RWPE1 (cell line): ENCODE data around the gene KRTAP10-8.
"Not testable (repeated sequence)": the region's sequence is repeated elsewhere in the genome, so short reads cannot be mapped to it uniquely, and the experiment has no call there.

Experiments
- CTCF ChIA-PET: fragments of 350-600 bp; sonication (Branson Sonifier 250); formaldehyde crosslinking; extraction: SDS; loops from one replicate; lab custom pipeline; 2021; lab: Yijun Ruan, JAX
- POLR2A ChIA-PET: fragments of 400-600 bp; formaldehyde crosslinking; extraction: SDS; loops from one replicate; lab custom pipeline; 2020; ENCODE audit warnings: antibody characterized with exemption; ENCODE audit not compliant: low non-redundant PET; lab: Yijun Ruan, JAX
- DNase-seq: peaks from one replicate; pipeline ENCODE4 v3.0.0; 2012; ENCODE audit warnings: low spot score
- H3K27ac ChIP-seq: fragments of 450-650 bp; 2 replicates; pipeline ENCODE4 v1.5.1; 2017
- TF ChIP-seq, protein P1 (sequence below): fragments of 450-650 bp; conservative IDR thresholded peaks from 2 replicates; pipeline ENCODE4 v1.5.1; 2017; ENCODE audit warnings: low read depth, mild to moderate bottlenecking

Gene KRTAP10-8

DNA sequence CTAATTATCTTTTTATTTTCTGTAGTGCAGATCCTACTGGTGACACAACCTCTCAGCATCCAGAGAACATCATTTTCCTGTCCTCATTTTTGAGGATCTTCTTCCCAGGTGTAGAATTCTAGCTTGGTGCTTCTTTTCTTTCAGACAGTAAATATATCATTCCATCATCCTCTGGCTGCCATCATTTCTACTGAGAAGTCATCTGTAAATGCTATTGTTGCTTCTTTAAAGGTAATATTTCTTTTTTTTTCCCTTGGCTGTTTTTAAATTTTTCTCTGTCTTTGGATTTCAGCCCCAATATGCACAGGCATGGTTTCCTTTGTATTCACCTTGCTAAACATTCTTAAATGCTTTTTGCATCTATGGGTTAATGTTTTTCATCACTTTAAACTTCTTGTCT lies 11.7 kb downstream of the KRTAP10-8 start:
- no peak overlapping the region for H3K27ac ChIP-seq
- ChIA-PET CTCF (no interaction called here), POLR2A (no interaction called here)
- no peak for DNase-seq
- TF ChIP-seq, protein P1, sequence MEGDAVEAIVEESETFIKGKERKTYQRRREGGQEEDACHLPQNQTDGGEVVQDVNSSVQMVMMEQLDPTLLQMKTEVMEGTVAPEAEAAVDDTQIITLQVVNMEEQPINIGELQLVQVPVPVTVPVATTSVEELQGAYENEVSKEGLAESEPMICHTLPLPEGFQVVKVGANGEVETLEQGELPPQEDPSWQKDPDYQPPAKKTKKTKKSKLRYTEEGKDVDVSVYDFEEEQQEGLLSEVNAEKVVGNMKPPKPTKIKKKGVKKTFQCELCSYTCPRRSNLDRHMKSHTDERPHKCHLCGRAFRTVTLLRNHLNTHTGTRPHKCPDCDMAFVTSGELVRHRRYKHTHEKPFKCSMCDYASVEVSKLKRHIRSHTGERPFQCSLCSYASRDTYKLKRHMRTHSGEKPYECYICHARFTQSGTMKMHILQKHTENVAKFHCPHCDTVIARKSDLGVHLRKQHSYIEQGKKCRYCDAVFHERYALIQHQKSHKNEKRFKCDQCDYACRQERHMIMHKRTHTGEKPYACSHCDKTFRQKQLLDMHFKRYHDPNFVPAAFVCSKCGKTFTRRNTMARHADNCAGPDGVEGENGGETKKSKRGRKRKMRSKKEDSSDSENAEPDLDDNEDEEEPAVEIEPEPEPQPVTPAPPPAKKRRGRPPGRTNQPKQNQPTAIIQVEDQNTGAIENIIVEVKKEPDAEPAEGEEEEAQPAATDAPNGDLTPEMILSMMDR, result no peak

DNA sequence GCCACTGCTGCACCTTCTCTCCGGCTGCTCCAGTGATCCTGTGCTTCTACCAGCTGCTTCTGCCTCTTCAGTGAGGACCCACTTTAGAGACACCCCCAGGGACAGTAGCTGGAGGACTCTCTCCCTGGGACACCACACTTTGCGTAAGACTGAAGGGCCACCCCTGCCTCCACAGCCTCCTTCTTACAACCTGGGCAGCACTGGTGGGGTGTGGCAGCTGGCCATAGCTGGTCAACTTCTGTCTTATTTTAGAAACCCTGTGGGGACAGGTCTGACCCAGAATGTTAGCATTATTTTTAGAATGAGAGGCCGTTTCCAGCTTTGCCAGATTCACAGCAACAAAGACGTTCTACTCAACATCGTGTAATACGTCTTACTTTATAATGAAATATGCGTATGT lies 13.9 kb downstream of the KRTAP10-8 start:
- TF ChIP-seq, protein P1, result no peak
- no peak overlapping the region for H3K27ac ChIP-seq
- ChIA-PET POLR2A (no interaction called here), CTCF (no interaction called here)
- DNase-seq, result no peak

DNA sequence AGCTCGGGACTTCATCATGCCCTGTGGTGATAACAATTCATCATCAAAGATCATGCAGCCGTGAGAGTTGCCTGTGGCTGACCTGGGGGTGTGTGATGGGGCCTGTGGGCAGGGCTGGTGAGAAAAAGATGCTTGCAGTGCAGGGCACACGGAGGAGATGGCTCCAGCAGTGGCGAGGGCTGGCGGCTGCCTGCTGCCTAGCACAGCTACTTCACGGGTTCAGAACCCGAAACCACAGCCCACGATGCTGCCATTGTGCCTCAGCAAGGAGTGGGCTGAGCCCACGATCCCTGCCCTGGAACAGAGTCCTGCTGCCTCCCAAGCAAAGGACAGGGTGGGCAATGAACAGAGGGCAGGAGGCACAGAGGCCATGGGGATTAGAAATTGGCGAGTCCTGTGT lies 14.4 kb downstream of the KRTAP10-8 start:
- ChIA-PET CTCF (no interaction called here), POLR2A (no interaction called here)
- DNase-seq, result no peak
- H3K27ac ChIP-seq, result no peak overlapping the region
- TF ChIP-seq, protein P1, result no peak

GRCh38 chr21:44626673-44627143 lies 14.8 kb downstream of the KRTAP10-8 start, which contains the start of gene KRTAP10-9:
Gene KRTAP10-9 (plus strand): TSS chr21:44627093. CDS start chr21:44627172, 79 bp downstream.
- no peak for DNase-seq
- ChIA-PET CTCF (interaction anchor here (0.7 kb wide), 1 partner anchor 32 kb away, joined by 4 read pairs; no protein-coding TSS in a partner anchor), POLR2A (no interaction called here)
- H3K27ac ChIP-seq, result no peak within 1 kb of the TSS
- TF ChIP-seq, protein P1, result no peak

DNA sequence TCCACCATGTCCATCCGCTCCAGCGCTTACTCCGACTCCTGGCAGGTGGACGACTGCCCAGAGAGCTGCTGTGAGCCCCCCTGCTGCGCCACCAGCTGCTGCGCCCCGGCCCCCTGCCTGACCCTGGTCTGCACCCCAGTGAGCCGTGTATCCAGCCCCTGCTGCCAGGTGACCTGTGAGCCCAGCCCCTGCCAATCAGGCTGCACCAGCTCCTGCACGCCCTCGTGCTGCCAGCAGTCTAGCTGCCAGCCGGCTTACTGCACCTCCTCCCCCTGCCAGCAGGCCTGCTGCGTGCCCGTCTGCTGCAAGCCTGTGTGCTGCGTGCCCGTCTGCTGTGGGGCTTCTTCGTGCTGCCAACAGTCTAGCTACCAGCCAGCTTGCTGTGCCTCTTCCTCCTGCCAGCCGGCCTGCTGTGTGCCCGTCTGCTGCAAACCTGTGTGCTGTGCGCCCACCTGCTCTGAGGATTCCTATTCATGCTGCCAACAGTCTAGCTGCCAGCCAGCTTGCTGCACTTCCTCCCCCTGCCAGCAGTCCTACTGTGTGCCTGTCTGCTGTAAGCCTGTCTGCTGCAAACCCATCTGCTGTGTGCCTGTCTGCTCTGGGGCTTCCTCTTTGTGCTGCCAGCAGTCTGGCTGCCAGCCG lies 15.4 kb downstream of the KRTAP10-8 start:
- POLR2A ChIA-PET, DNase-seq, H3K27ac ChIP-seq: not testable (repeated sequence)
- CTCF ChIA-PET, result interaction anchor here (0.7 kb wide), 1 partner anchor 32 kb away, joined by 4 read pairs; no protein-coding TSS in a partner anchor

- POLR2A ChIA-PET, DNase-seq, CTCF ChIA-PET, H3K27ac ChIP-seq: not testable (repeated sequence)
These were observed 16.0 kb downstream of the KRTAP10-8 start for GRCh38 chr21:44627831-44628233.

- TF ChIP-seq, protein P1, result no peak
- no peak for DNase-seq
- CTCF ChIA-PET, result interaction anchor here (0.6 kb wide), 2 partner anchors 54 to 1013 kb away, joined by 3 read pairs; no protein-coding TSS in a partner anchor
- POLR2A ChIA-PET, result no interaction called here
- H3K27ac ChIP-seq, result no peak overlapping the region
These were observed 17.0 kb downstream of the KRTAP10-8 start for GRCh38 chr21:44628707-44629391.
